ENCODE measurements around the gene LYSMD4. TPM values are rescaled to one million over a fixed set of nuclear protein-coding genes. Genes with fewer than 3 reads are reported as not detected.
A peak's percentile ranks its signal among the peaks of the same experiment; 100 is the strongest.

The LYSMD4 gene
- polyA plus RNA-seq, 2 of the 4 experiments (the other 2 are of a cell fraction), result 3.8 to 6.0 TPM

DNA sequence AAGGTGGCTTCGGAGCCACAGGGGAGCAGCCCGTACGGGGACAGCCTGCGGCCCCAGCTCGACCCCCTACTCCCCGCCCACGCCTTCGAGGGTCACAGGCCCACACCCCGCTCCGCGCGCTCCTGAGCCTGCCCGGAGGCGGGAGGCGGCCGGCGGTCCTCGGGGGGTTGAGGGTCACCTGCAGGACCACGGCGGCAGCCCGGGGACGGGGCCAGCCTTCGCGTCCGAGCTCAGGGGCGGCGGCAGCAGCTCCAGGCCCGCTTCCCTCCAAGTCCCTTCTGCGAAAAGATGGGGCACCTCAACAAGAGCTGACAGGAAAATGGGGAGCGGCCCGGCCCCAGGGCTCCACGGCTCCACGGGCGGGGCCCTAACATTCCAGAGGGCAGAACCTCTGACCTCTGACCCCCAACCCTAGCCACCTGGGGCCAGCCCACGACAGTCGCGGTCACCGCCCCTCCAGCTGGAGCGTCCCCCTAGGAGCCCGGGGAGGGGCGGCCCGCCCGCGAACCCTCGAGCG, 428 bp downstream of the LYSMD4 start:
- Histone ChIP-seq H3K4me2 (peak overlapping the region; percentile 86), H3K9me3 (no peaks in the 10 kb centered on the region), H3K4me1 (peaks cover 10% of the 10 kb centered on the region; the same call in 1 of the 3 replicates), H3K27ac (peak overlapping the region; percentile 71 to 88), H3K4me3 (peak overlapping the region; percentile 61)
- POLR2A ChIA-PET, result interaction anchor here (0.6 to 1.5 kb wide), 20 partner anchors 10 to 1091 kb away, joined by 3 to 17 read pairs (median 4); partner anchors contain the start of gene LRRC28
- no peak for FAIRE-seq
- WGBS (ENCODE audit: missing lambda C conversion rate), result 8% methylated on average over 19 of the region's 46 CpGs
- CTCF ChIA-PET, result interaction anchor here (0.8 to 3.5 kb wide), 10 partner anchors 14 to 632 kb away, joined by 3 to 30 read pairs (median 4); no protein-coding TSS in a partner anchor
- peak; percentile 54 to 63 for ATAC-seq
- peak; percentile 77; the same call in 1 of the 2 replicates for TF ChIP-seq PHF8 (IDR thresholded peaks at IDR 0.05; ENCODE audit: borderline replicate concordance, low read depth)
- no peak for TF ChIP-seq HOXB13 (CRISPR knock-in tag; IDR thresholded peaks at IDR 0.05; ENCODE audit: low read depth)
- TF ChIP-seq, protein P1, sequence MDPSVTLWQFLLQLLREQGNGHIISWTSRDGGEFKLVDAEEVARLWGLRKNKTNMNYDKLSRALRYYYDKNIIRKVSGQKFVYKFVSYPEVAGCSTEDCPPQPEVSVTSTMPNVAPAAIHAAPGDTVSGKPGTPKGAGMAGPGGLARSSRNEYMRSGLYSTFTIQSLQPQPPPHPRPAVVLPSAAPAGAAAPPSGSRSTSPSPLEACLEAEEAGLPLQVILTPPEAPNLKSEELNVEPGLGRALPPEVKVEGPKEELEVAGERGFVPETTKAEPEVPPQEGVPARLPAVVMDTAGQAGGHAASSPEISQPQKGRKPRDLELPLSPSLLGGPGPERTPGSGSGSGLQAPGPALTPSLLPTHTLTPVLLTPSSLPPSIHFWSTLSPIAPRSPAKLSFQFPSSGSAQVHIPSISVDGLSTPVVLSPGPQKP (IDR thresholded peaks at IDR 0.05; ENCODE audit: low read depth, low read length), result no peak
- TF ChIP-seq E2F6 (IDR thresholded peaks at IDR 0.05; ENCODE audit: borderline replicate concordance, low read depth), result peak; percentile 57; the same call in 1 of the 2 replicates
- TF ChIP-seq CHD4 (IDR thresholded peaks at IDR 0.05; ENCODE audit: borderline replicate concordance), result no peak
- TF ChIP-seq HOXB5 (CRISPR knock-in tag; IDR thresholded peaks at IDR 0.05), result no peak
- TF ChIP-seq ZC3H11A (IDR thresholded peaks at IDR 0.05), result no peak
- no peak for DNase-seq (ENCODE audit: low read depth in 1 of 2, low spot score in 1 of 2)

DNA sequence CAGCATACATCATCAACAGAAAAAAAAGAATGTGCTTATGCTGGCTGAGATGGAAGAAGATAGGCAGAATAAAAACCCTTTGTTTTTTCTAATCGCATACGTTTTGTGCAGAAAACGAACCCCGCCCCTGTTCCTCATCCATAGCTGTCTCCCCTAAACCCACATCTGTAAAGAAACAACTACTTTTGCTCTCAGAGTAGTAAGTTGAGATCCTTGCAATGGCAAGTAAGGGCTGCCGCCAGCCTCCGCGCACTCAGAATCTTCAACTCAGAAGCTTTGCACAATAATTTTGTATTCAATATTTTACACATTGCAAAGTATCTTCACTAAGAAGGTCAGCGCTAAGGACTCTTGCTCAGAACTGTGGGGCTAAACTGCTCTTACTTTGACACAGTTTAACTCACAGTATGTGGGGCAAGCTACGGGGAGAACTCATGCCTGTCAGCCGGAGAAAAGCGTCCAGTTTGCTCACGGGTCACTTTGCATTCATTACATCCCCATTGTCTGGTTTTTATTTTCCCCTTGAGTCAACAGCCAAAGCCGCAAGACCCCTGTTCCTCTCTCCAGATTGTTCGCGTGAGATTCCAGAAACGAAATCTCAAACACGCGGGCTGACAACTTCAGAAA, 1.0 kb downstream of the LYSMD4 start:
- CTCF ChIA-PET, result interaction anchor here (0.8 to 3.5 kb wide), 9 partner anchors 14 to 631 kb away, joined by 3 to 30 read pairs (median 4); no protein-coding TSS in a partner anchor
- WGBS (ENCODE audit: missing lambda C conversion rate), result 85% methylated on average over 18 of the region's 18 CpGs
- no peak for DNase-seq (ENCODE audit: low read depth in 1 of 2, low spot score in 1 of 2)

DNA sequence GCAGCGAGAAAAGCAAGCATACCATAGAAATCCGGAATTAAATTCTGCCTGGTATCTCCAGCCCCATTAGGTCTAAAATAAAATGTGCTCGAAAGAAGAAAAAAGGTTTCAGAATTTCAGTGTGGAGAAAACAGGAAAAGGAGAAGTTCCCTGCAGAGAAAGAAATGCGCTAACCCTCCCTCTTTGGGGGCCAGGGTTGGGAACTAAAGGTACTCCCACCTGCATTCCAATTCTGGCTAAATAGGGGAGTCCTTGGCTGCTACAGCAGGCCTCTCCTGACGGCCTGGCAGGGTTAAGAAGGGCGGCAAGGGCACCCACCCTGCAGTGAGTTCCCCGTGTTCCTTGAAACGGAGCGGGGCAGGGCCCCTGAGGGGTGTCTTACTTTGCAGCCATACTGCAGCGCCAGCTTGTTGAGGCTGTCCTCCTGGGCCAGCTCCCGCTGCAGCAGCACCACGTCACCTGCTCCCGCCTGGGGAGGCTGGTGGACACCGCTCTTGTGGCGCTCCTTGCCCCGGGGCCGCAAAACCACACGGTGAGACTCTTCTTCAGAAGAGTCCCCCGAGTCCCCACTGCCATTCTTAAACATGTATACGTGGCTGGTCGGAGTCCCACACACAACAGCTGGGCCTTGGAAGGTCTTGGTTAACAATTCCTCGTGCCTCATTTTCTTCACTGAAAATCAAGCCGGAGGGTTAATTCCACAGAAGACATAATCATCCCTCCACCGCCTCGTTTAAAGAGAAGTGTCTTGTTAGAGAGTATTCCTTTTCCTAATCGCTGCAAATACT, 1.7 kb downstream of the LYSMD4 start:
- DNase-seq (ENCODE audit: low read depth in 1 of 2, low spot score in 1 of 2) (no peak), ATAC-seq (no peak), FAIRE-seq (no peak)
- no peak overlapping the region for H3K27ac ChIP-seq
- H3K4me2 ChIP-seq, result peak overlapping the region; percentile 86
- H3K4me1 ChIP-seq, result peaks cover 10% of the 10 kb centered on the region; the same call in 1 of the 3 replicates
- 92% methylated on average over 26 of the region's 26 CpGs for WGBS (ENCODE audit: missing lambda C conversion rate)
- H3K4me3 ChIP-seq, result no peak overlapping the region
- no peaks in the 10 kb centered on the region for H3K9me3 ChIP-seq
- ChIA-PET CTCF (interaction anchor here (1.7 to 3.5 kb wide), 5 partner anchors 13 to 459 kb away, joined by 6 to 30 read pairs (median 13); no protein-coding TSS in a partner anchor), POLR2A (no interaction called here)
- TF ChIP-seq BHLHE40 (IDR thresholded peaks at IDR 0.05; ENCODE audit: low read depth, low read length) (no peak), ZC3H11A (IDR thresholded peaks at IDR 0.05) (no peak), HEYL (CRISPR knock-in tag; IDR thresholded peaks at IDR 0.05) (no peak), CEBPB (IDR thresholded peaks at IDR 0.05) (no peak), CHD2 (IDR thresholded peaks at IDR 0.05; ENCODE audit: low read length, partially characterized antibody) (no peak), BCL3 (IDR thresholded peaks at IDR 0.05) (no peak), HDAC2 (IDR thresholded peaks at IDR 0.05) (no peak), EHF (CRISPR knock-in tag; IDR thresholded peaks at IDR 0.05) (no peak), SREBF2 (IDR thresholded peaks at IDR 0.05) (no peak), FOSB (CRISPR knock-in tag; IDR thresholded peaks at IDR 0.05) (no peak), KDM5A (IDR thresholded peaks at IDR 0.05) (no peak), EP300 (IDR thresholded peaks at IDR 0.05) (no peak)
- TF ChIP-seq, protein P2, sequence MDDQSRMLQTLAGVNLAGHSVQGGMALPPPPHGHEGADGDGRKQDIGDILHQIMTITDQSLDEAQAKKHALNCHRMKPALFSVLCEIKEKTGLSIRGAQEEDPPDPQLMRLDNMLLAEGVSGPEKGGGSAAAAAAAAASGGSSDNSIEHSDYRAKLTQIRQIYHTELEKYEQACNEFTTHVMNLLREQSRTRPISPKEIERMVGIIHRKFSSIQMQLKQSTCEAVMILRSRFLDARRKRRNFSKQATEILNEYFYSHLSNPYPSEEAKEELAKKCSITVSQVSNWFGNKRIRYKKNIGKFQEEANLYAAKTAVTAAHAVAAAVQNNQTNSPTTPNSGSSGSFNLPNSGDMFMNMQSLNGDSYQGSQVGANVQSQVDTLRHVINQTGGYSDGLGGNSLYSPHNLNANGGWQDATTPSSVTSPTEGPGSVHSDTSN (IDR thresholded peaks at IDR 0.05), result no peak
- TF ChIP-seq, protein P1 (IDR thresholded peaks at IDR 0.05; ENCODE audit: low read depth, low read length), result no peak

More for the DNA sequence above, 1.0 kb downstream of the LYSMD4 start:
- no peak for TF ChIP-seq HOXA7 (CRISPR knock-in tag; IDR thresholded peaks at IDR 0.05)
- TF ChIP-seq TFCP2L1 (CRISPR knock-in tag; IDR thresholded peaks at IDR 0.05), result no peak
- no peak for TF ChIP-seq HEYL (CRISPR knock-in tag; IDR thresholded peaks at IDR 0.05)
- TF ChIP-seq ZFP36 (IDR thresholded peaks at IDR 0.05; ENCODE audit: borderline replicate concordance, partially characterized antibody), result no peak
- TF ChIP-seq, protein P3, sequence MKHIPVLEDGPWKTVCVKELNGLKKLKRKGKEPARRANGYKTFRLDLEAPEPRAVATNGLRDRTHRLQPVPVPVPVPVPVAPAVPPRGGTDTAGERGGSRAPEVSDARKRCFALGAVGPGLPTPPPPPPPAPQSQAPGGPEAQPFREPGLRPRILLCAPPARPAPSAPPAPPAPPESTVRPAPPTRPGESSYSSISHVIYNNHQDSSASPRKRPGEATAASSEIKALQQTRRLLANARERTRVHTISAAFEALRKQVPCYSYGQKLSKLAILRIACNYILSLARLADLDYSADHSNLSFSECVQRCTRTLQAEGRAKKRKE (CRISPR knock-in tag; IDR thresholded peaks at IDR 0.05; ENCODE audit: low read depth), result no peak
- no peak for TF ChIP-seq CBX8 (IDR thresholded peaks at IDR 0.05)
- no peak for TF ChIP-seq RFX5 (IDR thresholded peaks at IDR 0.05)
- no peak for TF ChIP-seq CEBPB (IDR thresholded peaks at IDR 0.05)
- TF ChIP-seq SMC3 (IDR thresholded peaks at IDR 0.05), result no peak
- no peak for TF ChIP-seq RCOR1 (IDR thresholded peaks at IDR 0.05; ENCODE audit: low read depth, low read length)
- TF ChIP-seq POLR2AphosphoS2 (conservative IDR thresholded peaks at IDR 0.05; ENCODE audit: low read length), result no peak
- no peak for TF ChIP-seq KDM1A (IDR thresholded peaks at IDR 0.05; ENCODE audit: low read depth)
- no peak for TF ChIP-seq MYC (IDR thresholded peaks at IDR 0.05; ENCODE audit: borderline replicate concordance, low read length)
- TF ChIP-seq EHMT2 (IDR thresholded peaks at IDR 0.05; ENCODE audit: low read depth), result no peak
- ATAC-seq (no peak), FAIRE-seq (no peak)
- POLR2A ChIA-PET, result interaction anchor here (1.5 kb wide), 2 partner anchors 13 to 451 kb away, joined by 10 read pairs; no protein-coding TSS in a partner anchor
- H3K9me3 ChIP-seq, result no peaks in the 10 kb centered on the region
- H3K4me2 ChIP-seq, result peak overlapping the region; percentile 86
- peak overlapping the region in 1 of 2 experiments; percentile 88; a peak in 4 of 6 replicates for H3K27ac ChIP-seq
- H3K4me1 ChIP-seq, result peaks cover 10% of the 10 kb centered on the region; the same call in 1 of the 3 replicates
- H3K4me3 ChIP-seq, result peak overlapping the region; percentile 61
